B cell (primary cell): Measurements from ENCODE around the gene MCTP1. TPM values are rescaled to one million over a fixed set of nuclear protein-coding genes. Genes with fewer than 3 reads are reported as not detected.

Experiments used
- ATAC-seq: fragments of 200-7000 bp; cut with Tn5 transposase; one replicate; pipeline ENCODE4 v1.10.0; 2021; ENCODE audit warnings: low read depth, mild to moderate bottlenecking, moderate number of reproducible peaks, moderate library complexity
- CTCF ChIA-PET: fragments of 350-600 bp; sonication (Branson Sonifier 250); formaldehyde crosslinking; loops from one replicate; lab custom pipeline; 2021; ENCODE audit warnings: antibody characterized with exemption, inconsistent platforms; lab: Charles Lee
- POLR2A ChIA-PET: fragments of 350-600 bp; sonication (Branson Sonifier 250); formaldehyde crosslinking; loops from one replicate; lab custom pipeline; 2021; ENCODE audit warnings: antibody characterized with exemption; lab: Charles Lee
- DNase-seq: peaks from one replicate; pipeline ENCODE4 v3.0.0; 2013
- H2AFZ ChIP-seq: 2 replicates; pipeline ENCODE4 v1.6.1; 2012; ENCODE audit warnings: mild to moderate bottlenecking, low read depth, low read length; ENCODE audit not compliant: insufficient read depth, poor library complexity, severe bottlenecking
- H3K27ac ChIP-seq, 2 donors: 1 replicate in 1 of 2; 2 replicates in 1 of 2; pipeline ENCODE4 v1.5.1; 2012 to 2013; ENCODE audit warnings: low read length in 2 of 2, mild to moderate bottlenecking in 2 of 2, moderate library complexity in 1 of 2
- H3K27me3 ChIP-seq, 4 experiments: fragments of 200-600 bp in 1 of 4; sonication (generic) in 1 of 4; replicated peaks in 1 of 4; 1 replicate in 2 of 4; 2 replicates in 2 of 4; pipeline versions ENCODE4 v1.6.1 to v1.7.0; 2013 to 2016; ENCODE audit warnings: low read length in 3 of 4, mild to moderate bottlenecking in 2 of 4, mixed read lengths in 1 of 4, moderate library complexity in 1 of 4; ENCODE audit not compliant: insufficient read depth in 4 of 4, control insufficient read depth in 3 of 4; ENCODE audit errors: control extremely low read depth in 1 of 4
- H3K36me3 ChIP-seq, 2 experiments: replicated peaks in 1 of 2; 1 replicate in 1 of 2; 2 replicates in 1 of 2; pipeline versions ENCODE4 v1.6.1 to v1.7.1; 2013; ENCODE audit warnings: low read length in 1 of 2; ENCODE audit not compliant: insufficient read depth in 2 of 2, control insufficient read depth in 1 of 2; ENCODE audit errors: control extremely low read depth in 1 of 2, extremely low read depth in 1 of 2
- H3K4me1 ChIP-seq, 2 donors: fragments of 200-600 bp in 1 of 2; sonication (generic) in 1 of 2; 1 replicate in 1 of 2; 2 replicates in 1 of 2; pipeline versions ENCODE4 v1.5.1 to v1.6.1; 2013 to 2017; ENCODE audit warnings: low read length in 2 of 2; ENCODE audit not compliant: control insufficient read depth in 2 of 2, insufficient read depth in 2 of 2
- H3K4me2 ChIP-seq: replicated peaks from 2 replicates; pipeline ENCODE3; 2012; ENCODE audit warnings: mild to moderate bottlenecking, low read depth, low read length; ENCODE audit not compliant: poor library complexity, severe bottlenecking
- H3K4me3 ChIP-seq, 5 experiments: fragments of 200-600 bp in 1 of 5; sonication (generic) in 1 of 5; 1 replicate in 3 of 5; 2 replicates in 2 of 5; pipeline versions ENCODE4 v1.5.1 to v1.7.0; 2011 to 2016; ENCODE audit warnings: low read length in 4 of 5, mild to moderate bottlenecking in 4 of 5, low read depth in 2 of 5, control low read depth in 1 of 5, moderate library complexity in 1 of 5; ENCODE audit not compliant: insufficient read depth in 1 of 5; ENCODE audit errors: control extremely low read depth in 1 of 5, extremely low read depth in 1 of 5
- H3K79me2 ChIP-seq: fragments of 200-600 bp; sonication (generic); one replicate; pipeline ENCODE4 v1.6.0; 2016; ENCODE audit warnings: low read length; ENCODE audit not compliant: control insufficient read depth, insufficient read depth
- H3K9ac ChIP-seq: fragments of 200-600 bp; sonication (generic); 2 replicates; pipeline ENCODE4 v1.6.1; 2017; ENCODE audit warnings: mild to moderate bottlenecking, low read length, moderate library complexity
- H3K9me3 ChIP-seq, 3 donors: one replicate each; pipeline versions ENCODE4 v1.6.1 to v1.7.1; 2013; ENCODE audit warnings: low read length in 2 of 3; ENCODE audit not compliant: control insufficient read depth in 2 of 3, insufficient read depth in 1 of 3; ENCODE audit errors: control extremely low read depth in 1 of 3
- H4K20me1 ChIP-seq: 2 replicates; pipeline ENCODE4 v1.6.0; 2012; ENCODE audit warnings: mild to moderate bottlenecking, low read length; ENCODE audit not compliant: insufficient read depth, control insufficient read depth, poor library complexity, severe bottlenecking
- H3K27ac Mint-ChIP-seq: one replicate; pipeline ENCODE4 v1.8.0; 2021; ENCODE audit warnings: mixed read lengths
- H3K27me3 Mint-ChIP-seq: one replicate; pipeline ENCODE4 v1.8.0; 2021; ENCODE audit warnings: mixed read lengths
- H3K4me1 Mint-ChIP-seq: one replicate; pipeline ENCODE4 v1.8.0; 2021; ENCODE audit warnings: mixed read lengths
- H3K4me3 Mint-ChIP-seq: one replicate; pipeline ENCODE4 v1.8.0; 2021; ENCODE audit warnings: mixed read lengths
- H3K9me3 Mint-ChIP-seq: one replicate; pipeline ENCODE4 v1.8.0; 2022; ENCODE audit warnings: mixed read lengths; ENCODE audit not compliant: insufficient read depth
- CTCF ChIP-seq: fragments of 200-600 bp; IDR thresholded peaks from one replicate; pipeline ENCODE4 v1.8.0; 2022; ENCODE audit warnings: antibody characterized with exemption, mild to moderate bottlenecking
- EZH2 ChIP-seq: IDR thresholded peaks from 2 replicates; pipeline ENCODE4 v1.6.1; 2012; ENCODE audit warnings: borderline replicate concordance, low read depth, mild to moderate bottlenecking, moderate library complexity, low read length; ENCODE audit not compliant: insufficient read depth, poor library complexity, severe bottlenecking
- WGBS: methylation state at CpG from one replicate; pipeline ENCODE4 v1.1.5; 2013; ENCODE audit warnings: missing lambda C conversion rate; ENCODE audit not compliant: insufficient coverage; 5-methylcytosine and 5-hydroxymethylcytosine counted together
- intact Hi-C: fragments of 100-400 bp; cut with micrococcal nuclease; formaldehyde crosslinking; loops from one replicate; pipeline ENCODE4 v1.10.0; 2022
- polyA plus RNA-seq: library from polyadenylated mRNA; depleted of rRNA; stranded (reverse); fragments of >200 nt; gene quantifications from 2 replicates; pipeline ENCODE4 v1.2.3, GENCODE V29; 2012
- total RNA-seq, 2 donors: library from RNA; stranded (reverse); fragments of 120-200 nt in 1 of 2; gene quantifications; 1 replicate in 1 of 2; 2 replicates in 1 of 2; pipeline versions ENCODE4 v1.2.3 to v1.2.4, GENCODE V29; 2013 to 2022

Gene MCTP1
- total and polyA plus RNA-seq, 2 donors (not counting 1 experiment from before 2014, with no cell fraction given), result 0.42 to 2.5 TPM

GRCh38 chr5:95217881-95218280 is 67.0 kb downstream of the MCTP1 start:
- Histone ChIP-seq H3K79me2 (no peaks in the 10 kb centered on the region), H3K9ac (no peak overlapping the region), H3K36me3 (no peaks in the 10 kb centered on the region), H3K4me3 (no peak overlapping the region), H4K20me1 (no peaks in the 10 kb centered on the region), H2AFZ (no peak overlapping the region), H3K4me1 (no peaks in the 10 kb centered on the region), H3K9me3 (no peaks in the 10 kb centered on the region), H3K27me3 (no peaks in the 10 kb centered on the region), H3K27ac (no peak overlapping the region), H3K4me2 (no peak overlapping the region)
- CTCF ChIA-PET, result no interaction called here
- WGBS, result no CpG with 5 or more reads among the region's 2 CpGs
- no peak overlapping the region for H3K27ac Mint-ChIP-seq
- TF ChIP-seq CTCF (no peak), EZH2 (no peak)
- intact Hi-C loops, result no loop called here
- POLR2A ChIA-PET, result no interaction called here
- no peaks in the 10 kb centered on the region for H3K4me1 Mint-ChIP-seq
- DNase-seq (no peak), ATAC-seq (no peak)
- H3K9me3 Mint-ChIP-seq, result peaks cover 2% of the 10 kb centered on the region
- H3K27me3 Mint-ChIP-seq, result no peaks in the 10 kb centered on the region
- H3K4me3 Mint-ChIP-seq, result no peak overlapping the region

GRCh38 chr5:95217351-95217750 is 67.5 kb downstream of the MCTP1 start:
- Histone ChIP-seq H2AFZ (no peak overlapping the region), H3K27me3 (no peaks in the 10 kb centered on the region), H4K20me1 (no peaks in the 10 kb centered on the region), H3K4me2 (no peak overlapping the region), H3K27ac (no peak overlapping the region), H3K79me2 (no peaks in the 10 kb centered on the region), H3K36me3 (no peaks in the 10 kb centered on the region), H3K9ac (no peak overlapping the region), H3K4me3 (no peak overlapping the region), H3K9me3 (no peaks in the 10 kb centered on the region), H3K4me1 (no peaks in the 10 kb centered on the region)
- DNase-seq (no peak), ATAC-seq (no peak)
- intact Hi-C loops, result no loop called here
- Mint-ChIP-seq H3K4me3 (no peak overlapping the region), H3K27me3 (no peaks in the 10 kb centered on the region), H3K9me3 (peaks cover 2% of the 10 kb centered on the region), H3K4me1 (no peaks in the 10 kb centered on the region), H3K27ac (no peak overlapping the region)
- ChIA-PET POLR2A (no interaction called here), CTCF (no interaction called here)
- TF ChIP-seq CTCF, result no peak
- TF ChIP-seq EZH2, result no peak
- WGBS, result no CpG with 5 or more reads among the region's 4 CpGs
